HCT116 (cell line): ENCODE measurements around the gene C1orf52. TPM values are rescaled to one million over a fixed set of nuclear protein-coding genes. Genes with fewer than 3 reads are reported as not detected.

ENCODE experiments used
- ATAC-seq: fragments of 200-7000 bp; cut with Tn5 transposase; 2 replicates; pipeline ENCODE4 v1.9.1; 2020; ENCODE audit warnings: mild to moderate bottlenecking, moderate library complexity
- BruUV-seq: library from RNA; stranded (reverse); fragments of 400-500 nt; replicated peaks from 2 replicates; lab custom pipeline; 2021; lab: Mats Ljungman, UMichigan
- CTCF ChIA-PET: fragments of 300-600 bp; sonication (Branson Sonifier 250); formaldehyde crosslinking; loops from one replicate; lab custom pipeline; 2021; ENCODE audit warnings: antibody characterized with exemption; lab: Charles Lee
- POLR2A ChIA-PET: fragments of 300-600, 350-600 bp; sonication (Branson Sonifier 250); formaldehyde crosslinking; loops from one replicate; lab custom pipeline; 2021; ENCODE audit warnings: antibody characterized with exemption; lab: Charles Lee
- RAD21 ChIA-PET, 2 experiments: fragments of 300-600 bp; sonication (Branson Sonifier 250); formaldehyde crosslinking; loops; one replicate each; lab custom pipeline; 2023; ENCODE audit warnings: low total read pairs in 2 of 2; ENCODE audit not compliant: uncharacterized antibody in 2 of 2, unreplicated experiment in 2 of 2, low non-redundant PET in 1 of 2; lab: Charles Lee
- DNase-seq: peaks from one replicate; pipeline ENCODE4 v3.0.0-alpha.2; 2010; ENCODE audit warnings: low read depth, low spot score
- H2AFZ ChIP-seq: fragments of 200-600 bp; shearing (Covaris generic), sonication (generic); 2 replicates; pipeline ENCODE4 v1.6.1; 2017; ENCODE audit warnings: low read depth, mixed run types, mixed read lengths, antibody characterized with exemption, low read length; ENCODE audit not compliant: poor library complexity, severe bottlenecking
- H3K27ac ChIP-seq: 2 replicates; pipeline ENCODE4 v1.5.1; 2012; ENCODE audit warnings: low read depth, low read length
- H3K27me3 ChIP-seq: fragments of 200-600 bp; sonication (generic); 2 replicates; pipeline ENCODE4 v1.6.1; 2016; ENCODE audit warnings: mixed run types, low read length, mixed read lengths; ENCODE audit not compliant: insufficient read depth
- H3K36me3 ChIP-seq, 2 experiments: fragments of 200-500 bp in 1 of 2; fragments of 200-600 bp in 1 of 2; sonication (Bioruptor generic) in 1 of 2; sonication (generic) in 1 of 2; 2 replicates each; pipeline versions ENCODE4 v1.5.1 to v1.6.1; 2014 to 2016; ENCODE audit warnings: low read length in 2 of 2, inconsistent platforms in 1 of 2, mixed read lengths in 1 of 2, mixed run types in 1 of 2; ENCODE audit not compliant: insufficient read depth in 2 of 2, control insufficient read depth in 1 of 2
- H3K4me1 ChIP-seq, 2 experiments: fragments of 200-600 bp in 1 of 2; sonication (generic) in 1 of 2; 2 replicates each; pipeline versions ENCODE4 v1.5.1 to v1.6.1; 2012 to 2017; ENCODE audit warnings: low read length in 2 of 2, inconsistent platforms in 1 of 2, mild to moderate bottlenecking in 1 of 2, mixed read lengths in 1 of 2, mixed run types in 1 of 2, moderate library complexity in 1 of 2; ENCODE audit not compliant: insufficient read depth in 2 of 2, control insufficient read depth in 1 of 2
- H3K4me2 ChIP-seq: fragments of 200-600 bp; sonication (generic); 2 replicates; pipeline ENCODE4 v1.6.1; 2017; ENCODE audit warnings: mixed run types, low read length, mixed read lengths
- H3K4me3 ChIP-seq, 2 experiments: fragments of 200-600 bp in 1 of 2; sonication (generic) in 1 of 2; replicated peaks in 1 of 2; 2 replicates each; pipeline ENCODE4 v1.5.1; 2011 to 2016; ENCODE audit warnings: low read length in 2 of 2, control low read depth in 1 of 2, low read depth in 1 of 2, mild to moderate bottlenecking in 1 of 2, mixed read lengths in 1 of 2, mixed run types in 1 of 2
- H3K79me2 ChIP-seq: fragments of 200-600 bp; sonication (generic); 2 replicates; pipeline ENCODE4 v1.6.1; 2017; ENCODE audit warnings: mild to moderate bottlenecking, mixed run types, low read length, moderate library complexity, mixed read lengths; ENCODE audit not compliant: insufficient read depth
- H3K9ac ChIP-seq: fragments of 200-600 bp; sonication (generic); 2 replicates; pipeline ENCODE4 v1.6.1; 2016; ENCODE audit warnings: low read length, mixed read lengths
- H3K9me2 ChIP-seq: fragments of 200-600 bp; sonication (generic), shearing (Covaris generic); 2 replicates; pipeline ENCODE4 v1.6.1; 2017; ENCODE audit warnings: mixed run types, mild to moderate bottlenecking, moderate library complexity; ENCODE audit not compliant: insufficient read depth
- H3K9me3 ChIP-seq, 2 experiments: fragments of 200-500 bp in 1 of 2; fragments of 200-600 bp in 1 of 2; sonication (Bioruptor generic) in 1 of 2; sonication (generic) in 1 of 2; 2 replicates each; pipeline ENCODE4 v1.6.1; 2014 to 2017; ENCODE audit warnings: low read length in 2 of 2, mixed read lengths in 2 of 2, inconsistent platforms in 1 of 2, low read depth in 1 of 2, mild to moderate bottlenecking in 1 of 2, mixed run types in 1 of 2, moderate library complexity in 1 of 2; ENCODE audit not compliant: control insufficient read depth in 1 of 2, insufficient read depth in 1 of 2
- H4K20me1 ChIP-seq: fragments of 200-600 bp; sonication (generic), shearing (Covaris generic); 2 replicates; pipeline ENCODE4 v1.6.1; 2017; ENCODE audit warnings: mixed run types, mild to moderate bottlenecking, moderate library complexity; ENCODE audit not compliant: insufficient read depth
- ATF3 ChIP-seq: IDR thresholded peaks from 2 replicates; pipeline ENCODE4 v1.6.1; 2012
- CEBPB ChIP-seq: IDR thresholded peaks from 2 replicates; pipeline ENCODE4 v1.6.1; 2012; ENCODE audit warnings: low read depth
- EZH2 ChIP-seq: fragments of 200-600 bp; sonication (generic); IDR thresholded peaks from 2 replicates; pipeline ENCODE4 v1.6.1; 2017; ENCODE audit warnings: antibody characterized with exemption, mixed run types
- FOSL1 ChIP-seq: IDR thresholded peaks from 2 replicates; pipeline ENCODE4 v1.6.1; 2012; ENCODE audit warnings: low read depth
- JUND ChIP-seq: IDR thresholded peaks from 2 replicates; pipeline ENCODE4 v1.6.1; 2012
- POLR2A ChIP-seq: IDR thresholded peaks from 2 replicates; pipeline ENCODE4 v1.7.0; 2011; ENCODE audit warnings: borderline replicate concordance; ENCODE audit not compliant: insufficient read depth, insufficient read length; ENCODE audit errors: extremely low read depth
- RAD21 ChIP-seq: IDR thresholded peaks from 2 replicates; pipeline ENCODE4 v1.6.1; 2012; ENCODE audit warnings: low read depth, mild to moderate bottlenecking
- REST ChIP-seq: IDR thresholded peaks from 2 replicates; pipeline ENCODE4 v1.6.1; 2012; ENCODE audit warnings: low read depth
- SRF ChIP-seq: IDR thresholded peaks from 2 replicates; pipeline ENCODE4 v1.6.1; 2012; ENCODE audit warnings: low read depth
- YY1 ChIP-seq: IDR thresholded peaks from 2 replicates; pipeline ENCODE4 v1.6.1; 2011; ENCODE audit warnings: low read length, low read depth, moderate library complexity, mild to moderate bottlenecking; ENCODE audit not compliant: insufficient replicate concordance; ENCODE audit errors: extremely low read depth
- ZBTB33 ChIP-seq: IDR thresholded peaks from 2 replicates; pipeline ENCODE4 v1.6.1; 2011; ENCODE audit warnings: mild to moderate bottlenecking, low read length, moderate library complexity; ENCODE audit not compliant: insufficient replicate concordance; ENCODE audit errors: extremely low read depth
- ZFX ChIP-seq: fragments of 450-650 bp; IDR thresholded peaks from 2 replicates; pipeline ENCODE4 v1.6.1; 2017
- intact Hi-C: fragments of 100-400 bp; cut with micrococcal nuclease; formaldehyde crosslinking; loops from 2 replicates; pipeline ENCODE4 v1.10.0; 2022
- total RNA-seq: library from RNA; stranded (reverse); gene quantifications from one replicate; pipeline ENCODE4 v1.2.1, GENCODE V29; 2021; ENCODE audit not compliant: unreplicated experiment

The C1orf52 gene
- total RNA-seq, 1 experiment from 2014 or later = 23.3 TPM

GRCh38 chr1:85284202-85284601 is 24.7 kb upstream of the C1orf52 start:
- no peak for ATAC-seq
- no peak overlapping the region for H3K4me2 ChIP-seq
- no peaks in the 10 kb centered on the region for H3K27me3 ChIP-seq
- no peaks in the 10 kb centered on the region for H3K9me2 ChIP-seq
- H3K27ac ChIP-seq = no peak overlapping the region
- no peak overlapping the region for H3K9ac ChIP-seq
- RAD21 ChIA-PET = no interaction called here
- intact Hi-C loops = no loop called here
- TF ChIP-seq FOSL1 (no peak), ZFX (no peak), JUND (no peak), ATF3 (no peak), ZBTB33 (no peak), YY1 (no peak), EZH2 (no peak), POLR2A (no peak), SRF (no peak), RAD21 (no peak), REST (no peak), CEBPB (no peak)
- DNase-seq = no peak
- H4K20me1 ChIP-seq = no peaks in the 10 kb centered on the region
- H3K9me3 ChIP-seq = no peaks in the 10 kb centered on the region
- no peak overlapping the region for H3K4me3 ChIP-seq
- H3K79me2 ChIP-seq = no peaks in the 10 kb centered on the region
- peaks cover 11 to 38% of the 10 kb centered on the region in 2 experiments for H3K4me1 ChIP-seq
- CTCF ChIA-PET = no interaction called here
- H3K36me3 ChIP-seq = no peaks in the 10 kb centered on the region
- POLR2A ChIA-PET = interaction anchor here (1.5 kb wide), 1 partner anchor 8 kb away, joined by 4 read pairs; the partner anchor contains the start of gene BCL10
- BruUV-seq = no TSS peak
- H2AFZ ChIP-seq = no peak overlapping the region
